Measurements from ENCODE around the gene TCIRG1.

The TCIRG1 gene

GRCh38 chr11:68040101-68040956, 1.5 kb downstream of the TCIRG1 start:
- peak; percentile 64 for DNase-seq

- DNase-seq = no peak
These were observed 2.2 kb downstream of the TCIRG1 start for GRCh38 chr11:68040957-68041591.

GRCh38 chr11:68041617-68042218, 2.9 kb downstream of the TCIRG1 start:
- no peak for DNase-seq

GRCh38 chr11:68042219-68043028, 3.6 kb downstream of the TCIRG1 start:
- DNase-seq = no peak

GRCh38 chr11:68043029-68043348, 4.2 kb downstream of the TCIRG1 start:
- DNase-seq = no peak

- DNase-seq = no peak
These were observed 4.7 kb downstream of the TCIRG1 start for GRCh38 chr11:68043349-68044144.

- DNase-seq = no peak
These were observed 5.5 kb downstream of the TCIRG1 start for GRCh38 chr11:68044145-68044813.

- DNase-seq = no peak
These were observed 6.1 kb downstream of the TCIRG1 start for GRCh38 chr11:68044898-68045351.

- no peak for DNase-seq
These were observed 8.8 kb downstream of the TCIRG1 start for GRCh38 chr11:68047437-68048290.

GRCh38 chr11:68048681-68049508, 10.1 kb downstream of the TCIRG1 start:
- DNase-seq = no peak

GRCh38 chr11:68049509-68050370, 10.9 kb downstream of the TCIRG1 start:
- no peak for DNase-seq

GRCh38 chr11:68050371-68050841, 11.6 kb downstream of the TCIRG1 start:
- DNase-seq = no peak

- no peak for DNase-seq
These were observed 12.6 kb downstream of the TCIRG1 start for GRCh38 chr11:68051191-68052136.

- DNase-seq = no peak
These were observed 13.5 kb downstream of the TCIRG1 start for GRCh38 chr11:68052137-68052873.

GRCh38 chr11:68053117-68053516, 14.3 kb downstream of the TCIRG1 start:
- no peak for DNase-seq

GRCh38 chr11:68053981-68054812, 15.4 kb downstream of the TCIRG1 start:
- DNase-seq = no peak
